Activated naive CD4-positive, alpha-beta T cell treated with anti-CD3 and anti-CD28 coated beads, Interleukin-2, amount 10 ng/mL, durations not matched to agents 7 days and 5 days (primary cell): ENCODE results near the gene NADSYN1.
"Not testable (repeated sequence)": the region's sequence is repeated elsewhere in the genome, so short reads cannot be mapped to it uniquely, and the experiment has no call there.

Experiments
- CTCF ChIA-PET: fragments of 350-600 bp; sonication (Branson Sonifier 250); formaldehyde crosslinking; loops from one replicate; lab custom pipeline; 2021; ENCODE audit warnings: antibody characterized with exemption; lab: Charles Lee
- DNase-seq: peaks from one replicate; pipeline ENCODE4 v3.0.0-alpha.2; 2020
- H3K27ac Mint-ChIP-seq: one replicate; pipeline ENCODE4 v1.8.0; 2021; ENCODE audit warnings: mild to moderate bottlenecking, moderate library complexity, mixed read lengths
- H3K27me3 Mint-ChIP-seq: one replicate; pipeline ENCODE4 v1.8.0; 2021; ENCODE audit warnings: mild to moderate bottlenecking, mixed read lengths
- H3K36me3 Mint-ChIP-seq: one replicate; pipeline ENCODE4 v1.8.0; 2021; ENCODE audit warnings: mixed read lengths
- H3K4me1 Mint-ChIP-seq: one replicate; pipeline ENCODE4 v1.8.0; 2021; ENCODE audit warnings: mixed read lengths
- H3K4me3 Mint-ChIP-seq: one replicate; pipeline ENCODE4 v1.8.0; 2021; ENCODE audit warnings: mild to moderate bottlenecking, moderate library complexity, mixed read lengths
- H3K9me3 Mint-ChIP-seq: one replicate; pipeline ENCODE4 v1.8.0; 2021; ENCODE audit warnings: mixed read lengths

The NADSYN1 gene

DNA sequence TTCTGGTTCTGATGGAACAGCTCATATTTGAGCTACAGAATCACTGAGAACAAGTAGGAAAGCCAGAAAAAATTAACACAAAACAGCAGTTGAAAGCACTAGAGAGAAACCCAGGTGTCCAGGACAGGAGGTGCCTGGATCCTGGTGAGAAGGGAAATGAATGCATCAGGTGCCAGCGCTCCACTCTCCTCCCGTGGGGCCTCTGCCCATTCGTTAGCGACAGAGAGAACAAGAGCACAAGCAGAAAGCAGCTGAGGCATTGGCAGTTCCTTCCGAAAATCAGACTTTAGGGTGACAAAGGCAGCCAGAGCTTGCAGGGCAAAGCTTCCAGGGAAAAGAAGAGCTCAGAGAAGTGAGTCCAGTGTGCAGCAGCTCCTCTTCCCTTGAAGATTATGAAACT lies 54.1 kb downstream of the NADSYN1 start:
- H3K4me3 Mint-ChIP-seq = no peak overlapping the region
- peaks cover 27% of the 10 kb centered on the region for H3K9me3 Mint-ChIP-seq
- no peak overlapping the region for H3K27ac Mint-ChIP-seq
- peaks cover 22% of the 10 kb centered on the region for H3K36me3 Mint-ChIP-seq
- CTCF ChIA-PET = no interaction called here
- H3K27me3 Mint-ChIP-seq = no peaks in the 10 kb centered on the region
- H3K4me1 Mint-ChIP-seq = no peaks in the 10 kb centered on the region
- no peak for DNase-seq

GRCh38 chr11:71518506-71519471 lies 65.8 kb downstream of the NADSYN1 start:
- Mint-ChIP-seq H3K4me1 (no peaks in the 10 kb centered on the region), H3K9me3 (peaks cover 13% of the 10 kb centered on the region), H3K36me3 (no peaks in the 10 kb centered on the region), H3K27me3 (no peaks in the 10 kb centered on the region), H3K4me3 (no peak overlapping the region), H3K27ac (no peak overlapping the region)
- CTCF ChIA-PET = no interaction called here
- no peak for DNase-seq

- no peak overlapping the region for H3K27ac Mint-ChIP-seq
- DNase-seq = no peak
- H3K9me3 Mint-ChIP-seq = peaks cover 13% of the 10 kb centered on the region
- H3K27me3 Mint-ChIP-seq = no peaks in the 10 kb centered on the region
- no peaks in the 10 kb centered on the region for H3K36me3 Mint-ChIP-seq
- CTCF ChIA-PET = no interaction called here
- no peaks in the 10 kb centered on the region for H3K4me1 Mint-ChIP-seq
- no peak overlapping the region for H3K4me3 Mint-ChIP-seq
Observed at GRCh38 chr11:71519546-71519945, 66.5 kb downstream of the NADSYN1 start.

DNA sequence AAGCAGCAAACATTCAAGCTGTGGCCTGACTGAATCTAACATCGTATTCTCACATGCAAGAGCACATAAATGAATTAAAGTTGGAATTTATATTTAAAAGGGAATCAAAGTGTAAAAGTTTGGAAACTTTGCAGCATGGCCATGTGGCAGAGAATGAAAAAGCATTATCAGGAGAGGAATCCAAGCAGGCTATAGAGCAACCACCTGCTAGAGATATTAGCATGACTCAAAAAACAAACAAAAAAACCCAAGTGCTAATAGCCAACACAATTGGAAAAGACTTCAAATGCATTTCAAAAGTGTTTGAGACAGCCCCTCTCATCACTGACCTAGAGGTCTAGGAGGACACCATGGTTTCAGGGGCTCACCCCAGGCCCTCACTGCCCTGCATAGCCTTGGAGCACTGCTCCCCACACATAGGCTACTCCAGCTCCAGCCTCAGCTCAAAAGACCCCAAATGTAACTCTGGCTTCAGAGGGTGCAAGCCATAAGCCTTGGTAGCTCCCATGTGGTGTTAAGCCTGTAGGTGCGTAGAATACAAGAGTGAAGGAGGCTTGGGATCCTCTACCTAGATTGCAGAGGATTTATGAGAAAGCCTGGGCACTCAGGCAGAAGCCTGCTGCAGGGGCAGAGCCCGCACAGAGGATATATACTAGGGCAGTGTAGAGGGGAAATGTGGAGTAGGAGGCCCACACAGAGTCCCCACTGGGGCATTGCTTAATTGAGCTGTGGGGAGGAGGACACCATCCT lies 72.4 kb downstream of the NADSYN1 start:
- Mint-ChIP-seq H3K36me3 (no peaks in the 10 kb centered on the region), H3K4me1 (no peaks in the 10 kb centered on the region), H3K4me3 (no peak overlapping the region), H3K27me3 (peaks cover 3% of the 10 kb centered on the region), H3K27ac (no peak overlapping the region), H3K9me3 (peaks cover 9% of the 10 kb centered on the region)
- CTCF ChIA-PET = no interaction called here
- DNase-seq = no peak

GRCh38 chr11:71525938-71526495 lies 73.0 kb downstream of the NADSYN1 start:
- CTCF ChIA-PET = no interaction called here
- Mint-ChIP-seq H3K36me3 (no peaks in the 10 kb centered on the region), H3K4me1 (no peaks in the 10 kb centered on the region), H3K27ac (no peak overlapping the region), H3K27me3 (peaks cover 3% of the 10 kb centered on the region), H3K9me3 (peaks cover 9% of the 10 kb centered on the region), H3K4me3 (no peak overlapping the region)
- DNase-seq = no peak

- H3K27me3 Mint-ChIP-seq, H3K36me3 Mint-ChIP-seq, H3K27ac Mint-ChIP-seq, H3K4me1 Mint-ChIP-seq, H3K4me3 Mint-ChIP-seq, DNase-seq, H3K9me3 Mint-ChIP-seq, CTCF ChIA-PET: not testable (repeated sequence)
Observed at GRCh38 chr11:71526796-71527575, 74.0 kb downstream of the NADSYN1 start, which contains the start of gene KRTAP5-7. TSS of gene KRTAP5-7 (plus strand) at chr11:71527267. CDS start at chr11:71527301, 34 bp downstream.

DNA sequence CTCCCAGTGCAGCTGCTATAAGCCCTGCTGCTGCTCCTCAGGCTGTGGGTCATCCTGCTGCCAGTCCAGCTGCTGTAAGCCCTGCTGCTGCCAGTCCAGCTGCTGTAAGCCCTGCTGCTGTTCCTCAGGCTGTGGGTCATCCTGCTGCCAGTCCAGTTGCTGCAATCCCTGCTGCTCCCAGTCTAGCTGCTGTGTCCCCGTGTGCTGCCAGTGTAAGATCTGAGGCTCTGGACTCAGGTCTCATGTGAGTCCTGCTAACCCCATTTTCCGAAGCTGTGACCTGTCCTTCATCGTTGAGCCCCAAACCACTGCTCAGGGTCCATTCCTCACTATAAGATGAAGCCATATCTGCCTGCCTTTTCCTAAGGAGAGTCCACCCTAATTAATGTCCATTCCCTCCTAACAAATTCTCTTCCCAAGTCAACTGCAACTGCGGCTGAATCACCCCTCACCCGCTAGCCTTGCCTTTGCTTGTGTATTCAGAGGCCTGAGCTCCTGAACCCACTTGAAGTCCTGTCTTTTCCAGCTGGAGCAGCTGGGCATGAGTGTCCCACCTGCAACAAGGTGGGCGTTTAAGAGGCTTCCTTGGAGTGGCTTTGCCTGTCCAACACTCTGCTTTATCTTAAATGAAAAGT lies 74.7 kb downstream of the NADSYN1 start:
- Mint-ChIP-seq H3K4me1 (no peaks in the 10 kb centered on the region), H3K27me3 (peaks cover 7% of the 10 kb centered on the region), H3K9me3 (no peaks in the 10 kb centered on the region), H3K4me3 (no peak overlapping the region), H3K36me3 (no peaks in the 10 kb centered on the region), H3K27ac (no peak overlapping the region)
- CTCF ChIA-PET = no interaction called here
- no peak for DNase-seq

- H3K27me3 Mint-ChIP-seq = peaks cover 7% of the 10 kb centered on the region
- H3K4me1 Mint-ChIP-seq = no peaks in the 10 kb centered on the region
- no peaks in the 10 kb centered on the region for H3K36me3 Mint-ChIP-seq
- CTCF ChIA-PET = no interaction called here
- no peaks in the 10 kb centered on the region for H3K9me3 Mint-ChIP-seq
- no peak overlapping the region for H3K27ac Mint-ChIP-seq
- H3K4me3 Mint-ChIP-seq = no peak overlapping the region
- no peak for DNase-seq
Observed at GRCh38 chr11:71530602-71531001, 77.6 kb downstream of the NADSYN1 start.

DNA sequence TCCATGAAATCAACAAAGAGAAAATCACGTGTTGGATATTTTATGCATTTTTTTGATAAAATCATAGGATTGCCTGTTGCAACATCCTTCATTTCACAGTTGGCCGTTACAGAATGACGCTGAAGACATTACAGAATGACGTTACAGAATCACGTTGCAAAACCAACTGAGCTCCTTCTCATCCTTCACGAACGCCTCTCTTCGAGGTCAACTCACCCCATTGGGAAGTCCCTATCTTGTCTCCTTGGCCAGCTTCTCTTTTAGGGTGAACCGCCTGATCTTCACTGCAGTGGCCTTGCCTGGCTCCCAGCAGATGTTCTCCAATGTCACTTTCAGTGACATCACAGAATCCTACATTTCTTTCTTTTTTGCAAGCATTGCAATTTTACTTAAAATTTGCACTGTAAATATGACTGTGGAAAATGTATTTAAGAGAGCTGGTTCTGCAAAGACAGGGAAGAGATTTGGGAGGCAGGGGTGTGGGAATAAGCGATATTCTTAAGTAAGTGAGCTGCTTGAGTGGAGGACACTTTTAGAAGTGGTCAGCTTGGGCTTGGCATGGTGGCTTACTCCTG lies 79.1 kb downstream of the NADSYN1 start:
- CTCF ChIA-PET = no interaction called here
- H3K27me3 Mint-ChIP-seq = peaks cover 4% of the 10 kb centered on the region
- no peaks in the 10 kb centered on the region for H3K4me1 Mint-ChIP-seq
- no peak overlapping the region for H3K4me3 Mint-ChIP-seq
- H3K9me3 Mint-ChIP-seq = no peaks in the 10 kb centered on the region
- H3K27ac Mint-ChIP-seq = no peak overlapping the region
- no peak for DNase-seq
- H3K36me3 Mint-ChIP-seq = no peaks in the 10 kb centered on the region

GRCh38 chr11:71534711-71535608 lies 82.0 kb downstream of the NADSYN1 start:
- DNase-seq, H3K4me3 Mint-ChIP-seq, H3K9me3 Mint-ChIP-seq, H3K36me3 Mint-ChIP-seq, H3K27me3 Mint-ChIP-seq, CTCF ChIA-PET, H3K27ac Mint-ChIP-seq, H3K4me1 Mint-ChIP-seq: not testable (repeated sequence)

DNA sequence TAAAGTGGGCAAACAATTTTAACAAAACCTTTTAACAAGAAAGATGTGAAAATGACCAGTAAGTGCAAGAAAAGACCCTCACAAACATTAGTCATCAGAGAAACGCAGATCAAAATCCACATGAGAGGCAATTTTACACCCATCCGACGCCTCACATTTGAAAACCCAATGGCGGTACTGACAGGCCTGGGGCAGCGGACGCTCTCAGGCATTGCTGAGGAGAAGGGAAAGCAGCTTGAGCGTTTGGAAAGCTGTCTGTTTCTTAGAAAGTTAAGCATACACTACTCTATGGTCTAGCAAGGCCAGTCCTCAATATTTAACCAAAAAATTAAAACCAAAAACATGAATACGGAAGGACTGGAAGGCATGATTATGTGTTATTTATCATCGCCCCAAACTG lies 82.8 kb downstream of the NADSYN1 start:
- CTCF ChIA-PET = no interaction called here
- Mint-ChIP-seq H3K36me3 (no peaks in the 10 kb centered on the region), H3K9me3 (peaks cover 3% of the 10 kb centered on the region), H3K27ac (no peak overlapping the region), H3K27me3 (peaks cover 4% of the 10 kb centered on the region), H3K4me1 (no peaks in the 10 kb centered on the region), H3K4me3 (no peak overlapping the region)
- DNase-seq = no peak

- Mint-ChIP-seq H3K27me3 (no peaks in the 10 kb centered on the region), H3K27ac (no peak overlapping the region), H3K4me1 (no peaks in the 10 kb centered on the region), H3K36me3 (no peaks in the 10 kb centered on the region), H3K9me3 (peaks cover 5% of the 10 kb centered on the region), H3K4me3 (no peak overlapping the region)
- no peak for DNase-seq
- CTCF ChIA-PET = interaction anchor here (0.6 kb wide), 1 partner anchor 359 kb away, joined by 3 read pairs; no protein-coding TSS in a partner anchor
Observed at GRCh38 chr11:71537537-71537936, 84.5 kb downstream of the NADSYN1 start.
